A673 (cell line): Measurements from ENCODE around the gene EDNRA. TPM values are rescaled to one million over a fixed set of nuclear protein-coding genes. Genes with fewer than 3 reads are reported as not detected.

Experiments used
- BruUV-seq: library from RNA; stranded (reverse); fragments of 400-500 nt; replicated peaks from 2 replicates; lab custom pipeline; 2021; lab: Mats Ljungman, UMichigan
- CTCF ChIA-PET: fragments of 300-600 bp; sonication (Branson Sonifier 250); formaldehyde crosslinking; loops from one replicate; lab custom pipeline; 2022; ENCODE audit warnings: antibody characterized with exemption; lab: Charles Lee
- POLR2A ChIA-PET: fragments of 300-600 bp; sonication (Branson Sonifier 250); formaldehyde crosslinking; loops from one replicate; lab custom pipeline; 2022; ENCODE audit warnings: antibody characterized with exemption; ENCODE audit not compliant: low non-redundant PET; lab: Charles Lee
- DNase-seq: peaks from one replicate; pipeline ENCODE4 v3.0.0-alpha.2; 2015; ENCODE audit warnings: low spot score
- H3K27ac ChIP-seq: fragments of 200-600 bp; sonication (generic); 2 replicates; pipeline ENCODE4 v1.5.1; 2016; ENCODE audit warnings: mixed run types, low read depth, mild to moderate bottlenecking, mixed read lengths, antibody characterized with exemption, low read length; ENCODE audit not compliant: poor library complexity, severe bottlenecking
- H3K27me3 ChIP-seq: fragments of 200-600 bp; sonication (generic); replicated peaks from 2 replicates; pipeline ENCODE4 v1.6.1; 2017; ENCODE audit warnings: mixed run types, low read depth, mild to moderate bottlenecking, mixed read lengths, antibody characterized with exemption, low read length; ENCODE audit not compliant: insufficient read depth, poor library complexity
- H3K36me3 ChIP-seq: fragments of 200-600 bp; sonication (generic); 2 replicates; pipeline ENCODE4 v1.6.1; 2016; ENCODE audit warnings: mixed run types, mild to moderate bottlenecking, mixed read lengths, antibody characterized with exemption, low read length; ENCODE audit not compliant: insufficient read depth, poor library complexity, severe bottlenecking
- H3K4me1 ChIP-seq: fragments of 200-600 bp; sonication (generic); 2 replicates; pipeline ENCODE4 v1.6.1; 2017; ENCODE audit warnings: mixed run types, mild to moderate bottlenecking, mixed read lengths, antibody characterized with exemption, low read length; ENCODE audit not compliant: insufficient read depth, poor library complexity, severe bottlenecking
- H3K4me3 ChIP-seq: fragments of 200-600 bp; sonication (generic); 2 replicates; pipeline ENCODE4 v1.5.1; 2016; ENCODE audit warnings: low read depth, mixed run types, mild to moderate bottlenecking, mixed read lengths, low read length; ENCODE audit not compliant: poor library complexity, severe bottlenecking
- H3K9me3 ChIP-seq: fragments of 200-600 bp; sonication (generic); 2 replicates; pipeline ENCODE4 v1.6.1; 2016; ENCODE audit warnings: mixed run types, low read depth, mild to moderate bottlenecking, mixed read lengths, antibody characterized with exemption, low read length; ENCODE audit not compliant: poor library complexity, severe bottlenecking
- EZH2 ChIP-seq: fragments of 200-600 bp; sonication (generic); IDR thresholded peaks from 2 replicates; pipeline ENCODE4 v1.6.1; 2017; ENCODE audit warnings: borderline replicate concordance, low read depth, mild to moderate bottlenecking, mixed read lengths, antibody characterized with exemption, low read length; ENCODE audit not compliant: poor library complexity, severe bottlenecking
- intact Hi-C: fragments of 100-400 bp; cut with micrococcal nuclease; formaldehyde crosslinking; loops from one replicate; pipeline ENCODE4 v1.10.0; 2022; ENCODE audit not compliant: unreplicated experiment
- total RNA-seq: library from RNA; stranded (reverse); gene quantifications from 2 replicates; pipeline ENCODE4 v1.2.3, GENCODE V29; 2021
- TF ChIP-seq, protein P1 (sequence below): fragments of 300-800, 200-600 bp; sonication (generic); conservative IDR thresholded peaks from 2 replicates; pipeline ENCODE4 v1.5.1; 2017; ENCODE audit warnings: low read depth, mild to moderate bottlenecking, antibody characterized with exemption, low read length, moderate library complexity, mixed read lengths

The EDNRA gene
- total RNA-seq, 1 experiment from 2014 or later, result 23.9 TPM

GRCh38 chr4:147485167-147485566 is 4.3 kb downstream of the EDNRA start:
- H3K4me3 ChIP-seq, result no peak overlapping the region
- intact Hi-C loops, result no loop called here
- no peaks in the 10 kb centered on the region for H3K27me3 ChIP-seq
- H3K27ac ChIP-seq, result no peak overlapping the region
- no peak for DNase-seq
- no peaks in the 10 kb centered on the region for H3K36me3 ChIP-seq
- no TSS peak for BruUV-seq
- no peaks in the 10 kb centered on the region for H3K9me3 ChIP-seq
- ChIA-PET CTCF (no interaction called here), POLR2A (interaction anchor here (0.5 kb wide), 1 partner anchor 267 kb away, joined by 3 read pairs; no protein-coding TSS in a partner anchor)
- no peak for TF ChIP-seq EZH2
- TF ChIP-seq, protein P1, sequence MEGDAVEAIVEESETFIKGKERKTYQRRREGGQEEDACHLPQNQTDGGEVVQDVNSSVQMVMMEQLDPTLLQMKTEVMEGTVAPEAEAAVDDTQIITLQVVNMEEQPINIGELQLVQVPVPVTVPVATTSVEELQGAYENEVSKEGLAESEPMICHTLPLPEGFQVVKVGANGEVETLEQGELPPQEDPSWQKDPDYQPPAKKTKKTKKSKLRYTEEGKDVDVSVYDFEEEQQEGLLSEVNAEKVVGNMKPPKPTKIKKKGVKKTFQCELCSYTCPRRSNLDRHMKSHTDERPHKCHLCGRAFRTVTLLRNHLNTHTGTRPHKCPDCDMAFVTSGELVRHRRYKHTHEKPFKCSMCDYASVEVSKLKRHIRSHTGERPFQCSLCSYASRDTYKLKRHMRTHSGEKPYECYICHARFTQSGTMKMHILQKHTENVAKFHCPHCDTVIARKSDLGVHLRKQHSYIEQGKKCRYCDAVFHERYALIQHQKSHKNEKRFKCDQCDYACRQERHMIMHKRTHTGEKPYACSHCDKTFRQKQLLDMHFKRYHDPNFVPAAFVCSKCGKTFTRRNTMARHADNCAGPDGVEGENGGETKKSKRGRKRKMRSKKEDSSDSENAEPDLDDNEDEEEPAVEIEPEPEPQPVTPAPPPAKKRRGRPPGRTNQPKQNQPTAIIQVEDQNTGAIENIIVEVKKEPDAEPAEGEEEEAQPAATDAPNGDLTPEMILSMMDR, result no peak
- peaks cover 9% of the 10 kb centered on the region for H3K4me1 ChIP-seq

- TF ChIP-seq, protein P1, result no peak
- no peak for TF ChIP-seq EZH2
- Histone ChIP-seq H3K36me3 (no peaks in the 10 kb centered on the region), H3K27me3 (no peaks in the 10 kb centered on the region), H3K4me3 (no peak overlapping the region), H3K4me1 (peaks cover 15% of the 10 kb centered on the region), H3K27ac (no peak overlapping the region), H3K9me3 (no peaks in the 10 kb centered on the region)
- CTCF ChIA-PET, result no interaction called here
- POLR2A ChIA-PET, result no interaction called here
- intact Hi-C loops, result no loop called here
- BruUV-seq, result no TSS peak
- DNase-seq, result no peak
Observed at GRCh38 chr4:147487616-147488015, 6.7 kb downstream of the EDNRA start.

- ChIA-PET POLR2A (no interaction called here), CTCF (no interaction called here)
- Histone ChIP-seq H3K4me1 (peaks cover 24% of the 10 kb centered on the region), H3K27ac (no peak overlapping the region), H3K36me3 (no peaks in the 10 kb centered on the region), H3K4me3 (no peak overlapping the region), H3K27me3 (no peaks in the 10 kb centered on the region), H3K9me3 (no peaks in the 10 kb centered on the region)
- intact Hi-C loops, result no loop called here
- no TSS peak for BruUV-seq
- no peak for DNase-seq
- TF ChIP-seq, protein P1, result no peak
- no peak for TF ChIP-seq EZH2
Observed at GRCh38 chr4:147488556-147488955, 7.7 kb downstream of the EDNRA start.
